SU-DHL-6 (cell line): Measurements from ENCODE around the gene COQ8A.

Source experiments
- H2AFZ ChIP-seq: fragments of 200-600 bp; sonication (generic); 2 replicates; pipeline ENCODE4 v1.6.1; 2014; ENCODE audit warnings: low read depth, mild to moderate bottlenecking, moderate library complexity, mixed read lengths, antibody characterized with exemption, low read length; ENCODE audit not compliant: severe bottlenecking
- H3F3A ChIP-seq: fragments of 200-600 bp; shearing (Covaris generic); 2 replicates; pipeline ENCODE4 v1.6.0; 2016; ENCODE audit warnings: antibody characterized with exemption, mild to moderate bottlenecking; ENCODE audit not compliant: insufficient read depth
- H3K27ac ChIP-seq: fragments of 200-600 bp; sonication (generic); 2 replicates; pipeline ENCODE4 v1.5.1; 2016; ENCODE audit warnings: low read depth, mild to moderate bottlenecking, low read length, moderate library complexity, mixed read lengths
- H3K27me3 ChIP-seq: fragments of 200-600 bp; sonication (generic), shearing (Covaris generic); 2 replicates; pipeline ENCODE4 v1.6.0; 2014; ENCODE audit warnings: mild to moderate bottlenecking, low read length
- H3K36me3 ChIP-seq: fragments of 200-600 bp; sonication (generic); 2 replicates; pipeline ENCODE4 v1.6.1; 2014; ENCODE audit warnings: mild to moderate bottlenecking, low read length, mixed read lengths
- H3K4me2 ChIP-seq: fragments of 300-600, 200-600 bp; shearing (Covaris generic), sonication (generic); 2 replicates; pipeline ENCODE4 v1.6.0; 2014; ENCODE audit warnings: low read length, low read depth, mild to moderate bottlenecking; ENCODE audit not compliant: poor library complexity, severe bottlenecking
- H3K4me3 ChIP-seq: fragments of 200-600 bp; sonication (generic); 2 replicates; pipeline ENCODE4 v1.5.1; 2014; ENCODE audit warnings: antibody characterized with exemption, low read length, mild to moderate bottlenecking, mixed read lengths; ENCODE audit not compliant: insufficient read depth, poor library complexity, severe bottlenecking
- H3K79me2 ChIP-seq: fragments of 200-600 bp; sonication (generic); 2 replicates; pipeline ENCODE4 v1.6.1; 2014; ENCODE audit warnings: mild to moderate bottlenecking, low read length, moderate library complexity; ENCODE audit not compliant: insufficient read depth
- H3K9ac ChIP-seq: fragments of 200-600 bp; sonication (generic); 2 replicates; pipeline ENCODE4 v1.7.0; 2014; ENCODE audit warnings: mild to moderate bottlenecking, low read length
- H3K9me2 ChIP-seq: fragments of 200-600 bp; sonication (generic); replicated peaks from 2 replicates; pipeline ENCODE4 v1.6.1; 2014; ENCODE audit warnings: low read length; ENCODE audit not compliant: insufficient read depth
- H3K9me3 ChIP-seq: fragments of 200-600 bp; sonication (generic); 2 replicates; pipeline ENCODE4 v1.6.1; 2014; ENCODE audit warnings: low read length, mixed read lengths; ENCODE audit not compliant: insufficient read depth
- H4K20me1 ChIP-seq: fragments of 200-600 bp; sonication (generic); 2 replicates; pipeline ENCODE4 v1.6.1; 2014; ENCODE audit warnings: low read depth, mild to moderate bottlenecking, antibody characterized with exemption, low read length, moderate library complexity, mixed read lengths
- CTCF ChIP-seq: fragments of 200-600 bp; sonication (generic); IDR thresholded peaks from one replicate; pipeline ENCODE4 v1.5.1; 2017; ENCODE audit warnings: antibody characterized with exemption, mild to moderate bottlenecking, low read length, moderate library complexity; ENCODE audit not compliant: insufficient read depth, poor library complexity, severe bottlenecking
- EZH2phosphoT487 ChIP-seq: fragments of 200-600 bp; sonication (generic), shearing (Covaris generic); conservative IDR thresholded peaks from 2 replicates; pipeline ENCODE4 v1.6.1; 2018; ENCODE audit warnings: mild to moderate bottlenecking, antibody characterized with exemption, low read length, moderate library complexity, mixed read lengths

COQ8A gene

GRCh38 chr1:226891846-226892523, 48.1 kb upstream of the COQ8A start:
- H3K79me2 ChIP-seq = no peaks in the 10 kb centered on the region
- no peak overlapping the region for H3K4me3 ChIP-seq
- no peak overlapping the region for H3K27ac ChIP-seq
- TF ChIP-seq CTCF (no peak), EZH2phosphoT487 (no peak)
- no peaks in the 10 kb centered on the region for H3K36me3 ChIP-seq
- H3K9me2 ChIP-seq = no peaks in the 10 kb centered on the region
- no peaks in the 10 kb centered on the region for H3K27me3 ChIP-seq
- no peak overlapping the region for H2AFZ ChIP-seq
- no peaks in the 10 kb centered on the region for H4K20me1 ChIP-seq
- no peak overlapping the region for H3K4me2 ChIP-seq
- no peaks in the 10 kb centered on the region for H3F3A ChIP-seq
- no peaks in the 10 kb centered on the region for H3K9me3 ChIP-seq
- H3K9ac ChIP-seq = no peak overlapping the region

- Histone ChIP-seq H3K9ac (no peak overlapping the region), H3K4me2 (no peak overlapping the region), H3K4me3 (no peak overlapping the region), H3K79me2 (no peaks in the 10 kb centered on the region), H3K27me3 (no peaks in the 10 kb centered on the region), H3K9me2 (no peaks in the 10 kb centered on the region), H3K36me3 (no peaks in the 10 kb centered on the region), H3F3A (no peaks in the 10 kb centered on the region), H4K20me1 (no peaks in the 10 kb centered on the region), H2AFZ (no peak overlapping the region), H3K27ac (no peak overlapping the region), H3K9me3 (no peaks in the 10 kb centered on the region)
- TF ChIP-seq EZH2phosphoT487 = no peak
- TF ChIP-seq CTCF = no peak
These were observed 47.6 kb upstream of the COQ8A start for GRCh38 chr1:226892524-226892875.

GRCh38 chr1:226893936-226894335, 46.2 kb upstream of the COQ8A start:
- no peak for TF ChIP-seq CTCF
- no peak for TF ChIP-seq EZH2phosphoT487
- no peak overlapping the region for H3K4me2 ChIP-seq
- H4K20me1 ChIP-seq = no peaks in the 10 kb centered on the region
- H2AFZ ChIP-seq = no peak overlapping the region
- H3K9ac ChIP-seq = no peak overlapping the region
- H3F3A ChIP-seq = no peaks in the 10 kb centered on the region
- H3K27ac ChIP-seq = no peak overlapping the region
- H3K9me3 ChIP-seq = no peaks in the 10 kb centered on the region
- H3K9me2 ChIP-seq = no peaks in the 10 kb centered on the region
- no peaks in the 10 kb centered on the region for H3K36me3 ChIP-seq
- H3K79me2 ChIP-seq = no peaks in the 10 kb centered on the region
- no peaks in the 10 kb centered on the region for H3K27me3 ChIP-seq
- H3K4me3 ChIP-seq = no peak overlapping the region
